K562 (cell line): ENCODE measurements around the gene TTC22. TPM values are rescaled to one million over a fixed set of nuclear protein-coding genes. Genes with fewer than 3 reads are reported as not detected.
A peak's percentile ranks its signal among the peaks of the same experiment; 100 is the strongest.

Source experiments
- ATAC-seq: fragments of 200-7000 bp; cut with Tn5 transposase; 3 replicates; pipeline ENCODE4 v1.9.1; 2020; ENCODE audit warnings: moderate library complexity
- BruUV-seq: library from RNA; stranded (reverse); fragments of 400-500 nt; replicated peaks from 2 replicates; lab custom pipeline; 2021; lab: Mats Ljungman, UMichigan
- CTCF ChIA-PET: fragments of 300-600 bp; formaldehyde crosslinking; extraction: SDS; loops from one replicate; lab custom pipeline; 2021; ENCODE audit warnings: low intra/inter-chr PET ratio; lab: Yijun Ruan, JAX
- POLR2A ChIA-PET: fragments of 300-600, 350-650 bp; sonication (Branson Sonifier 250); formaldehyde crosslinking; extraction: SDS; loops from one replicate; lab custom pipeline; 2021; ENCODE audit warnings: antibody characterized with exemption, inconsistent platforms; lab: Yijun Ruan, JAX
- DNase-seq, 4 experiments: peaks; one replicate each; pipeline versions ENCODE4 v3.0.0 to v3.0.0-alpha.2; 2011 to 2018; ENCODE audit warnings: low spot score in 3 of 4, mixed read lengths in 3 of 4; ENCODE audit errors: extremely low read depth in 1 of 4
- FAIRE-seq: peaks from 2 replicates; lab custom pipeline; 2011; peaks lifted over from hg19 to GRCh38; lab: Jason Lieb, UNC
- H2AFZ ChIP-seq: 2 replicates; pipeline ENCODE4 v1.6.0; 2011; ENCODE audit warnings: low read depth, low read length, control low read depth, inconsistent platforms
- H3K27ac ChIP-seq: fragments of 200-600 bp; 3 replicates; pipeline ENCODE4 v1.8.0; 2011; ENCODE audit warnings: low read depth, mild to moderate bottlenecking, control low read depth, inconsistent platforms, low read length, moderate library complexity, mixed read lengths; ENCODE audit errors: extremely low read depth
- H3K27me3 ChIP-seq, 2 experiments: fragments of 300-600 bp in 1 of 2; 2 replicates in 1 of 2; 3 replicates in 1 of 2; pipeline versions ENCODE4 v1.6.0 to v1.8.0; 2011; ENCODE audit warnings: inconsistent platforms in 2 of 2, low read length in 2 of 2, mild to moderate bottlenecking in 1 of 2, mixed read lengths in 1 of 2, moderate library complexity in 1 of 2; ENCODE audit not compliant: control insufficient read depth in 2 of 2, insufficient read depth in 2 of 2
- H3K36me3 ChIP-seq: fragments of 300-600 bp; 3 replicates; pipeline ENCODE4 v1.8.0; 2011; ENCODE audit warnings: mild to moderate bottlenecking, low read length, inconsistent platforms; ENCODE audit not compliant: control insufficient read depth, insufficient read depth
- H3K4me1 ChIP-seq, 2 experiments: fragments of 200-600 bp in 1 of 2; replicated peaks in 1 of 2; 2 replicates in 1 of 2; 3 replicates in 1 of 2; pipeline versions ENCODE4 v1.5.1 to v1.8.0; 2011; ENCODE audit warnings: inconsistent platforms in 2 of 2, low read length in 2 of 2, mild to moderate bottlenecking in 1 of 2, mixed read lengths in 1 of 2, moderate library complexity in 1 of 2; ENCODE audit not compliant: control insufficient read depth in 2 of 2, insufficient read depth in 2 of 2
- H3K4me2 ChIP-seq: 2 replicates; pipeline ENCODE4 v1.6.1; 2011; ENCODE audit warnings: low read length, control low read depth, inconsistent platforms, mixed read lengths; ENCODE audit not compliant: insufficient read depth
- H3K4me3 ChIP-seq: fragments of 200-600 bp; sonication (generic), shearing (Covaris generic); 2 replicates; pipeline ENCODE4 v1.5.1; 2016; ENCODE audit warnings: control low read depth, inconsistent platforms
- H3K79me2 ChIP-seq: fragments of 200-600 bp; 3 replicates; pipeline ENCODE4 v1.8.0; 2011; ENCODE audit warnings: low read length, inconsistent platforms; ENCODE audit not compliant: control insufficient read depth, insufficient read depth
- H3K9ac ChIP-seq, 2 experiments: 2 replicates each; pipeline versions ENCODE4 v1.6.0 to v1.6.1; 2011; ENCODE audit warnings: low read depth in 2 of 2, low read length in 2 of 2, control low read depth in 1 of 2, inconsistent platforms in 1 of 2, mild to moderate bottlenecking in 1 of 2, mixed read lengths in 1 of 2; ENCODE audit not compliant: insufficient read depth in 1 of 2
- H3K9me1 ChIP-seq: one replicate; pipeline ENCODE4 v1.6.0; 2011; ENCODE audit warnings: inconsistent platforms, mild to moderate bottlenecking, low read length, moderate library complexity; ENCODE audit not compliant: control insufficient read depth, insufficient read depth
- H3K9me3 ChIP-seq: replicated peaks from 2 replicates; pipeline ENCODE4 v1.5.1; 2011; ENCODE audit warnings: low read depth, low read length, inconsistent platforms; ENCODE audit not compliant: control insufficient read depth, insufficient read depth
- H4K20me1 ChIP-seq: replicated peaks from 2 replicates; pipeline ENCODE4 v1.6.1; 2011; ENCODE audit warnings: low read length, inconsistent platforms, mixed read lengths; ENCODE audit not compliant: control insufficient read depth, insufficient read depth
- ATF1 ChIP-seq, 2 experiments: fragments of 450-650 bp in 1 of 2; IDR thresholded peaks; 2 replicates each; pipeline ENCODE4 v1.6.1; 2016; ENCODE audit warnings: missing compliant biosample characterization in 1 of 2, missing genetic modification characterization in 1 of 2
- BCLAF1 ChIP-seq, 2 experiments: fragments of 450-650 bp in 1 of 2; IDR thresholded peaks; 2 replicates each; pipeline ENCODE4 v1.6.1; 2011 to 2017; ENCODE audit warnings: low read depth in 2 of 2, antibody characterized with exemption in 1 of 2, borderline replicate concordance in 1 of 2, low read length in 1 of 2, mild to moderate bottlenecking in 1 of 2, mixed read lengths in 1 of 2; ENCODE audit not compliant: control insufficient read depth in 1 of 2
- CBFA2T2 ChIP-seq: fragments of 450-650 bp; conservative IDR thresholded peaks from 2 replicates; pipeline ENCODE4 v1.6.1; 2017; ENCODE audit warnings: mild to moderate bottlenecking
- CBFA2T3 ChIP-seq: fragments of 450-650 bp; IDR thresholded peaks from 2 replicates; pipeline ENCODE4 v1.6.1; 2017
- NR2C2 ChIP-seq, 2 experiments: fragments of 200-800 bp in 1 of 2; sonication (Bioruptor generic) in 1 of 2; sonication (generic) in 1 of 2; formaldehyde crosslinking in 1 of 2; IDR thresholded peaks; 2 replicates each; pipeline versions ENCODE4 v1.6.1 to v1.8.0; 2016 to 2022; ENCODE audit warnings: mild to moderate bottlenecking in 1 of 2, missing compliant biosample characterization in 1 of 2, missing genetic modification characterization in 1 of 2, missing genetic modification reagents in 1 of 2
- TCF7L2 ChIP-seq: fragments of 150-350 bp; IDR thresholded peaks from 2 replicates; pipeline ENCODE4 v1.6.1; 2016; ENCODE audit warnings: low read depth, mild to moderate bottlenecking, low read length, moderate library complexity
- XRCC3 ChIP-seq: fragments of 450-650 bp; IDR thresholded peaks from 2 replicates; pipeline ENCODE4 v1.6.1; 2017; ENCODE audit warnings: mild to moderate bottlenecking, moderate library complexity
- ZBTB2 ChIP-seq: fragments of 450-650 bp; IDR thresholded peaks from 2 replicates; pipeline ENCODE4 v1.6.1; 2016; ENCODE audit warnings: antibody characterized with exemption
- ZNF512 ChIP-seq: IDR thresholded peaks from 2 replicates; pipeline ENCODE4 v1.6.1; 2016; ENCODE audit warnings: missing genetic modification characterization, missing compliant biosample characterization
- ZNF551 ChIP-seq: fragments of 250-450 bp; sonication (Bioruptor Pico); IDR thresholded peaks from 2 replicates; pipeline ENCODE4 v1.5.0; 2021; ENCODE audit warnings: mild to moderate bottlenecking, moderate library complexity
- ZNF79 ChIP-seq: fragments of 250-450 bp; sonication (Bioruptor Pico); IDR thresholded peaks from 2 replicates; pipeline ENCODE4 v1.4.0; 2020; ENCODE audit warnings: low read depth, mild to moderate bottlenecking, moderate library complexity
- WGBS: fragments of 100-300 bp; shearing (Covaris generic); methylation state at CpG from one replicate; pipeline ENCODE4 v1.1.6; 2016; ENCODE audit warnings: low coverage, mixed read lengths; ENCODE audit not compliant: insufficient coverage; ENCODE audit errors: missing lambda C conversion rate; 5-methylcytosine and 5-hydroxymethylcytosine counted together
- in situ Hi-C: fragments of 300-500 bp; cut with MboI; formaldehyde crosslinking; loops from 4 replicates; pipeline ENCODE4 v1.15.0; 2018; ENCODE audit warnings: inconsistent platforms, mixed read lengths
- intact Hi-C: fragments of 100-400 bp; cut with micrococcal nuclease; formaldehyde crosslinking; loops from 2 replicates; pipeline ENCODE4 v1.14.2; 2022
- polyA plus RNA-seq, 8 experiments: library from polyadenylated mRNA; depleted of rRNA in 4 of 8; stranded (reverse) in 5 of 8; unstranded in 3 of 8; fragments of >200 nt; fragmentation: Nextera tagmentation in 2 of 8; fragmentation: Illumina TruSeq in 1 of 8; extraction: Ambion mirVana in 2 of 8; extraction: Trizol in 1 of 8; gene quantifications; 2 replicates each; pipeline versions ENCODE4 v1.2.1 to v1.2.3, GENCODE V29; 2011 to 2014; ENCODE audit warnings: inconsistent platforms in 1 of 8, missing spikeins in 1 of 8
- total RNA-seq, 7 experiments: library from RNA; depleted of rRNA in 6 of 7; stranded (reverse); fragments of >200 nt in 6 of 7; fragmentation: Illumina TruSeq in 2 of 7; extraction: Trizol in 2 of 7; gene quantifications; 2 replicates each; pipeline versions ENCODE4 v1.2.1 to v1.2.3, GENCODE V29; 2011 to 2021; ENCODE audit warnings: low replicate concordance in 1 of 7

The TTC22 gene
- total and polyA plus RNA-seq, 9 of the 15 experiments (the other 6 are each of a cell fraction or from before 2014, with no cell fraction given): 0.07 TPM; not detected in 8

GRCh38 chr1:54764922-54765561 is 36.1 kb downstream of the TTC22 start:
- in situ Hi-C loops (no loop called here), intact Hi-C loops (loop anchor here (2.0 kb wide), 1 partner anchor 50 kb away; the partner anchor contains the start of gene TTC4)
- H3K9me3 ChIP-seq: no peaks in the 10 kb centered on the region
- no peaks in the 10 kb centered on the region; a peak in 1 of 5 replicates for H3K27me3 ChIP-seq
- 27% methylated on average over 13 of the region's 13 CpGs for WGBS
- peak overlapping the region; percentile 85 for H2AFZ ChIP-seq
- 0 out of 3 replicates have a peak overlapping the region, but pooled peaks have one; percentile 33 for H3K27ac ChIP-seq
- no peak for FAIRE-seq
- H3K4me3 ChIP-seq: peak overlapping the region; percentile 87
- BruUV-seq: no TSS peak
- ChIA-PET POLR2A (interaction anchor here (0.9 to 2.6 kb wide), 3 partner anchors 12 to 27 kb away, joined by 4 to 9 read pairs (median 9); no protein-coding TSS in a partner anchor), CTCF (no interaction called here)
- 0 out of 4 replicates have a peak overlapping the region, but pooled peaks of 1 of the 2 experiments have one; percentile 9 for H3K9ac ChIP-seq
- no peak for DNase-seq
- peaks cover 0 to 7% of the 10 kb centered on the region in 2 experiments; a peak in 2 of 5 replicates for H3K4me1 ChIP-seq
- peaks cover 18% of the 10 kb centered on the region for H3K79me2 ChIP-seq
- H3K9me1 ChIP-seq: no peaks in the 10 kb centered on the region
- ATAC-seq: peak; percentile 9
- H3K36me3 ChIP-seq: no peaks in the 10 kb centered on the region
- H3K4me2 ChIP-seq: peak overlapping the region; percentile 76
- no peaks in the 10 kb centered on the region for H4K20me1 ChIP-seq
- TF ChIP-seq ZNF79 (CRISPR knock-in tag): no peak
- TF ChIP-seq TCF7L2: no peak
- TF ChIP-seq ATF1 (CRISPR knock-in tag; IDR thresholded peaks at IDR 0.05): no peak
- peak; percentile 72 for TF ChIP-seq ATF1 (tag; IDR thresholded peaks at IDR 0.05)
- TF ChIP-seq ZNF551: no peak
- no peak for TF ChIP-seq ZBTB2
- TF ChIP-seq CBFA2T3: no peak
- TF ChIP-seq BCLAF1 (IDR thresholded peaks at IDR 0.05; ENCODE audit: borderline replicate concordance in 1 of 2, control insufficient read depth in 1 of 2, low read depth in 2 of 2, low read length in 1 of 2): no peak
- no peak for TF ChIP-seq XRCC3
- TF ChIP-seq ZNF512 (tag): peak; percentile 90
- TF ChIP-seq NR2C2 (CRISPR knock-in tag; IDR thresholded peaks at IDR 0.05): no peak
- peak; percentile 63; the same call in 1 of the 2 replicates for TF ChIP-seq NR2C2 (tag; IDR thresholded peaks at IDR 0.05)
- no peak for TF ChIP-seq CBFA2T2
